ENCODE measurements around the gene DEPDC7.

DEPDC7 gene

GRCh38 chr11:33072465-33072864, 56.8 kb downstream of the DEPDC7 start:
- peaks cover 0 to 2% (median 0%) of the 10 kb centered on the region in 11 experiments; a peak in 3 of 22 replicates for H4K20me1 ChIP-seq
- TF ChIP-seq Cebpa-rat (IDR thresholded peaks at IDR 0.05) = no peak
- H3K36me3 ChIP-seq = peaks cover 82 to 100% (median 96%) of the 10 kb centered on the region in 11 experiments
- no peak overlapping the region for H3K9ac ChIP-seq
- H3K4me2 ChIP-seq = no peak overlapping the region
- H3K4me1 ChIP-seq = no peaks in the 10 kb centered on the region
- H3K27ac ChIP-seq = no peak overlapping the region
- H3K27me3 ChIP-seq = no peaks in the 10 kb centered on the region
- peaks cover 0 to 10% (median 3%) of the 10 kb centered on the region in 11 experiments; a peak in 5 of 22 replicates for H3K9me3 ChIP-seq (replicated peaks in 1 of 11)
- no peak overlapping the region for H3K4me3 ChIP-seq

All from BLaER1 treated with 17β-estradiol and CSF1 and Interleukin-3, amounts not matched to agents 10 nM and 100 nM (cell line).